NB4 (cell line): ENCODE results near the gene ASXL1.

ENCODE experiments used
- CTCF ChIP-seq: IDR thresholded peaks from one replicate; pipeline ENCODE4 v1.5.1; 2012; ENCODE audit warnings: low read depth, low read length
- MAX ChIP-seq: IDR thresholded peaks from 2 replicates; pipeline ENCODE4 v1.6.1; 2011; ENCODE audit warnings: low read depth, low read length
- MYC ChIP-seq: IDR thresholded peaks from 2 replicates; pipeline ENCODE4 v1.6.1; 2011; ENCODE audit warnings: low read depth, low read length
- POLR2A ChIP-seq: IDR thresholded peaks from 2 replicates; pipeline ENCODE4 v1.6.1; 2011; ENCODE audit warnings: mild to moderate bottlenecking; ENCODE audit not compliant: insufficient read length; ENCODE audit errors: extremely low read depth

- no peak for TF ChIP-seq CTCF
- no peak for TF ChIP-seq POLR2A
- no peak for TF ChIP-seq MAX
- TF ChIP-seq MYC = no peak
Measured at GRCh38 chr20:32356622-32357374, 1.3 kb upstream of the ASXL1 start.
